Esophagus muscularis mucosa (tissue), 4 donors: ENCODE measurements around the gene RIN1. TPM values are rescaled to one million over a fixed set of nuclear protein-coding genes. Genes with fewer than 3 reads are reported as not detected.
"Not testable (repeated sequence)": the region's sequence is repeated elsewhere in the genome, so short reads cannot be mapped to it uniquely, and the experiment has no call there.

Experiments
- DNase-seq: peaks from one replicate; pipeline ENCODE4 v3.0.0-alpha.2; 2017; ENCODE audit errors: extremely low spot score
- H3K27ac ChIP-seq, 4 donors: fragments of 200-600 bp; sonication (generic); replicated peaks in 1 of 4; 1 replicate in 3 of 4; 2 replicates in 1 of 4; pipeline ENCODE4 v1.5.1; 2016 to 2019; ENCODE audit warnings: mild to moderate bottlenecking in 1 of 4
- H3K27me3 ChIP-seq, 4 donors: fragments of 200-600 bp; sonication (generic); one replicate each; pipeline versions ENCODE4 v1.5.1 to v1.6.0; 2016 to 2019
- H3K36me3 ChIP-seq, 4 donors: fragments of 200-600 bp; sonication (generic); one replicate each; pipeline ENCODE4 v1.5.1; 2016 to 2019
- H3K4me1 ChIP-seq, 4 donors: fragments of 200-600 bp; sonication (generic); one replicate each; pipeline ENCODE4 v1.5.1; 2016 to 2019
- H3K4me3 ChIP-seq, 4 donors: fragments of 200-600 bp; sonication (generic); 1 replicate in 2 of 4; 2 replicates in 2 of 4; pipeline ENCODE4 v1.5.1; 2016 to 2019; ENCODE audit warnings: mild to moderate bottlenecking in 4 of 4, moderate library complexity in 1 of 4
- H3K9me3 ChIP-seq, 4 donors: fragments of 200-600 bp; sonication (generic); 1 replicate in 3 of 4; 2 replicates in 1 of 4; pipeline ENCODE4 v1.5.1; 2016 to 2019
- EP300 ChIP-seq: sonication (generic); formaldehyde crosslinking; IDR thresholded peaks from one replicate; pipeline ENCODE4 v1.6.1; 2017; ENCODE audit warnings: antibody characterized with exemption
- POLR2A ChIP-seq: fragments of 450-650 bp; IDR thresholded peaks from one replicate; pipeline ENCODE4 v1.6.1; 2017; ENCODE audit warnings: antibody characterized with exemption, moderate library complexity, mild to moderate bottlenecking, low read depth
- POLR2AphosphoS5 ChIP-seq, 2 donors: sonication (generic); formaldehyde crosslinking; IDR thresholded peaks; one replicate each; pipeline ENCODE4 v1.6.1; 2017; ENCODE audit warnings: antibody characterized with exemption in 2 of 2
- WGBS: methylation state at CpG from one replicate; pipeline ENCODE4 v1.1.5; 2018; 5-methylcytosine and 5-hydroxymethylcytosine counted together
- intact Hi-C: fragments of 100-400 bp; cut with DNase I; formaldehyde crosslinking; loops from one replicate; pipeline ENCODE4 v1.15.1; 2023
- total RNA-seq, 4 donors: library from RNA; depleted of rRNA; stranded (reverse); fragments of >200 nt; gene quantifications; one replicate each; pipeline versions ENCODE4 v1.1.0 to v1.2.1, GENCODE V29; 2016
- TF ChIP-seq, protein P1 (sequence below), 3 experiments: fragments of 200-600 bp in 2 of 3; fragments of 450-650 bp in 1 of 3; sonication (generic) in 2 of 3; IDR thresholded peaks; one replicate each; pipeline ENCODE4 v1.5.1; 2017 to 2019; ENCODE audit warnings: antibody characterized with exemption in 3 of 3, mild to moderate bottlenecking in 2 of 3, moderate library complexity in 1 of 3

Gene RIN1
- total RNA-seq, 4 donors from 2014 or later, result 3.1 to 6.6 (median 4.5) TPM

DNA sequence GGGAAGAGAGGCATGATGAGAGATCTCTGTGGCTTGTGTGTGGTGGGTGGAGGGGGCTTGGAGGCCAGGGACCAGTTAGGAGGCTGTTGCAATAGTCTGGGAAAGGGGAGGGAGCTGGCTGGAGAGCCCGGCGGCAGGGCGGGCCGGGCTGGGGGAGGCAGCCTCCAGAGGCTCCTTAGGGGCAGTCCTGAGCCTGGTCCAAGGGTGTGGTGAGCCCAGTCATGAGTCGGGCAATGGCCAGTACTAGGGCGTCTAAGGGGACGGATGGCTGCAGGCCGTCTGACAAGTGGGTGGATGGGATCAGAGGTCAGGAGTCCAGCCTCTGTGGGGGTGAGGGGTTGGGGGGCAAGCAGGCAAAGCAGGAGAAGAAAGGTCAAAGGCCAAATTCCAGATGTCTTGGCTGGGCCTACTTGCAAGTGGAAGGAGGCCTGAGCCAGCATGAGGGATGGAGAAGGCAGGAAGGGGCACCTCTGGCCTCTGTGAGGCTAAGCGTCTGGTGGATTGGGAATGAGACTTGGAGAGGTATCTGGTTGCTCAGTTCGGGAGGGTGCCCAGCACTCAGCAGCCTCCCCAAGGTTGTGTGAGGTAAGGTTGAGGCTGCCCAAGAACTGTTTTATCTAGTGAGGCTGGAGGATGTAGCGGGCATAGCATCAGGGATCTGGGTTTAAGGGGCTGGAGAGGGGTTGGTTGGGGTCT, 13.4 kb downstream of the RIN1 start:
- peak overlapping the region in 2 of 4 donors; percentile 7 to 65 for H3K27ac ChIP-seq

GRCh38 chr11:66321606-66322005, 14.6 kb downstream of the RIN1 start:
- DNase-seq, result no peak
- Histone ChIP-seq H3K27ac (peak overlapping the region in 2 of 4 donors; percentile 7 to 65), H3K4me1 (peaks cover 28 to 52% (median 46%) of the 10 kb centered on the region in 4 donors), H3K27me3 (peaks cover 0 to 4% (median 0%) of the 10 kb centered on the region in 4 donors), H3K4me3 (no peak overlapping the region), H3K36me3 (no peaks in the 10 kb centered on the region), H3K9me3 (no peaks in the 10 kb centered on the region)
- TF ChIP-seq POLR2AphosphoS5 (IDR thresholded peaks at IDR 0.05) (peak in 1 of 2 donors; percentile 15), EP300 (no peak), POLR2A (no peak)
- intact Hi-C loops, result no loop called here
- WGBS, result 85% methylated on average over 2 of the region's 4 CpGs

More for the DNA sequence above, 13.4 kb downstream of the RIN1 start:
- intact Hi-C loops, result no loop called here
- TF ChIP-seq, protein P1, sequence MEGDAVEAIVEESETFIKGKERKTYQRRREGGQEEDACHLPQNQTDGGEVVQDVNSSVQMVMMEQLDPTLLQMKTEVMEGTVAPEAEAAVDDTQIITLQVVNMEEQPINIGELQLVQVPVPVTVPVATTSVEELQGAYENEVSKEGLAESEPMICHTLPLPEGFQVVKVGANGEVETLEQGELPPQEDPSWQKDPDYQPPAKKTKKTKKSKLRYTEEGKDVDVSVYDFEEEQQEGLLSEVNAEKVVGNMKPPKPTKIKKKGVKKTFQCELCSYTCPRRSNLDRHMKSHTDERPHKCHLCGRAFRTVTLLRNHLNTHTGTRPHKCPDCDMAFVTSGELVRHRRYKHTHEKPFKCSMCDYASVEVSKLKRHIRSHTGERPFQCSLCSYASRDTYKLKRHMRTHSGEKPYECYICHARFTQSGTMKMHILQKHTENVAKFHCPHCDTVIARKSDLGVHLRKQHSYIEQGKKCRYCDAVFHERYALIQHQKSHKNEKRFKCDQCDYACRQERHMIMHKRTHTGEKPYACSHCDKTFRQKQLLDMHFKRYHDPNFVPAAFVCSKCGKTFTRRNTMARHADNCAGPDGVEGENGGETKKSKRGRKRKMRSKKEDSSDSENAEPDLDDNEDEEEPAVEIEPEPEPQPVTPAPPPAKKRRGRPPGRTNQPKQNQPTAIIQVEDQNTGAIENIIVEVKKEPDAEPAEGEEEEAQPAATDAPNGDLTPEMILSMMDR (IDR thresholded peaks at IDR 0.05), result no peak
- TF ChIP-seq POLR2AphosphoS5 (IDR thresholded peaks at IDR 0.05), result peak; percentile 4 to 15
- no peak for TF ChIP-seq POLR2A
- TF ChIP-seq EP300, result no peak
- Histone ChIP-seq H3K4me3 (no peak overlapping the region), H3K9me3 (no peaks in the 10 kb centered on the region), H3K4me1 (peaks cover 29 to 51% (median 45%) of the 10 kb centered on the region in 4 donors), H3K27me3 (no peaks in the 10 kb centered on the region), H3K36me3 (no peaks in the 10 kb centered on the region)
- WGBS, result 54% methylated on average over 11 of the region's 11 CpGs
- no peak for DNase-seq

DNA sequence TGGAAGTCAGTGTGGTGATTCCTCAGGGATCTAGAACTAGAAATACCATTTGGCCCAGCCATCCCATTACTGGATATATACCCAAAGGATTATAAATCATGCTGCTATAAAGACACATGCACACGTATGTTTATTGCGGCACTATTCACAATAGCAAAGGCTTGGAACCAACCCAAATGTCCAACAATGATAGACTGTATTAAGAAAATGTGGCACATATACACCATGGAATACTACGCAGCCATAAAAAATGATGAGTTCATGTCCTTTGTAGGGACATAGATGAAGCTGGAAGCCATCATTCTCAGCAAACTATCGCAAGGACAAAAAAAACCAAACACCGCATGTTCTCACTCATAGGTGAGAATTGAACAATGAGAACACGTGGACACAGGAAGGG, 15.5 kb downstream of the RIN1 start:
- H3K36me3 ChIP-seq, H3K9me3 ChIP-seq, intact Hi-C loops, DNase-seq, H3K4me3 ChIP-seq, H3K27ac ChIP-seq, H3K27me3 ChIP-seq: not testable (repeated sequence)
- peaks cover 27 to 52% (median 47%) of the 10 kb centered on the region in 4 donors for H3K4me1 ChIP-seq
- 92% methylated on average over 6 of the region's 6 CpGs for WGBS

- 95% methylated on average over 2 of the region's 2 CpGs for WGBS
- H3K36me3 ChIP-seq, H3K27ac ChIP-seq, H3K27me3 ChIP-seq, H3K9me3 ChIP-seq, H3K4me3 ChIP-seq, intact Hi-C loops, DNase-seq: not testable (repeated sequence)
- peaks cover 27 to 53% (median 51%) of the 10 kb centered on the region in 4 donors for H3K4me1 ChIP-seq
Measured at GRCh38 chr11:66320289-66320688, 15.9 kb downstream of the RIN1 start.

DNA sequence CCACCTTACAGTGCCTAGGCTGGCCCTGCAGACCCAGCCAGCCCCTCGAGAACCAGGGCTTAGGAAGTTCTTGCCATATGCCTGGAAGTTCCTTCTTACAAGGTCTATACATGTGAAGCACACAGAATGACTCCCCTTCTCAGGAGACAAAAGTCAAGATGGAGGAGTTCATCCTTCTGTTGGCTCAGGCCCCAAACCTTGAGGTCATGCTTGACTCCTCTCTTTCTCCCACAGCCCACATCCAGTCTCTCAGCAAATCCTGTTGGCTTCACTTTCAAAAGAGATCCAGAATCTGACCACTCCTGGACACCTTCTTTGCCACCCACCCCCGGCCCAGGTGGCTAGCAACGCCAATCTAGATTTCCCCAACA, 17.6 kb downstream of the RIN1 start:
- H3K27me3 ChIP-seq, result peaks cover 0 to 8% (median 0%) of the 10 kb centered on the region in 4 donors
- no peak overlapping the region for H3K4me3 ChIP-seq
- DNase-seq, result no peak
- peaks cover 35 to 68% (median 66%) of the 10 kb centered on the region in 4 donors for H3K4me1 ChIP-seq
- intact Hi-C loops, result no loop called here
- H3K36me3 ChIP-seq, result no peaks in the 10 kb centered on the region
- 53% methylated on average over 2 of the region's 3 CpGs for WGBS
- H3K9me3 ChIP-seq, result no peaks in the 10 kb centered on the region
- H3K27ac ChIP-seq, result peak overlapping the region; percentile 50 to 89 (median 74)
- TF ChIP-seq, protein P1 (IDR thresholded peaks at IDR 0.05), result no peak
- TF ChIP-seq EP300 (no peak), POLR2AphosphoS5 (IDR thresholded peaks at IDR 0.05) (no peak), POLR2A (no peak)

DNA sequence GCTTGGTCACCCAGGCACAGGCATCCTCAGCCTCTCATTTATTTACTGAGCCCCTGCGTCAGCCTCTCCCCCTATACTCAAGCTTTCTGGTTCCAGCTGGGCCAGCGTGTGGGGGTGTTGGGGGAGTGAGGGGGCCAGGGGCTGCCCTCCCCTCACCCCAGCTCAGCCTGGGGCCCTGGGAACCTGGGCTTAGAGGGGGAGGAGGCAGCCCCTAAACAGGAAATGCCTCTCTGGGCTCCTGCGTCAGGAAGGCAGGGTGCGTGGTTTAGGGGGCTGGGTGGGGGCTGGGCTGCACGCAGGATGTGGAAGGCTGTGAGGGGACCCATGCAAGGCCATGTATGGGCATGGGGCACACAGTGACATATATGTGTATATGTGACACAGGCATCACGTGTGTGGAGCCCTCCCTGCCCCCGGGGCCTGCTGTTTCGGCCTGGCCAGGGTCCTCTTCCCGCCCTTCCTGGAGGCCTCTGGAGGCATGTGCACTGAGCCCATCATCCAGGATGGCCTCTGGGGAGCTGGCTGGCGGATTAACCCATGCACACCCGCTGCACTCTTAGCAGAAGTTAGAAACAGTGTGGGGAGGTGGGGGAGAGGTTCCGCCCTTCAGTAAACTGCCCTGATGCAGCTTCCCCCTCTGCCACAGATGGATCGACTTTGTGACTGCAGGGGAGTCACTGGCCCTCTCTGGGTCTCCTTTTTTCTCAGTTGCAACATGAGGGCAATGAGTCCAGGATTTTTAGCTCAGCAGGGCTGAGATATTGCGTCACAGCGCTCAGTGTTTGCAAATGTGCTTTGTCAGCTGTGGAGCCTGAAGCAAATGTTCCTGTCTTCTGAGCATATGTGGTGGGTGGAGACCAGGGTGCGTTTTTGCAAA, 18.3 kb downstream of the RIN1 start:
- H3K36me3 ChIP-seq, result no peaks in the 10 kb centered on the region
- intact Hi-C loops, result no loop called here
- WGBS, result 27% methylated on average over 9 of the region's 16 CpGs
- peaks cover 40 to 74% (median 72%) of the 10 kb centered on the region in 4 donors for H3K4me1 ChIP-seq
- no peaks in the 10 kb centered on the region for H3K9me3 ChIP-seq
- peaks cover 0 to 8% (median 0%) of the 10 kb centered on the region in 4 donors for H3K27me3 ChIP-seq
- DNase-seq, result no peak
- peak overlapping the region in 3 of 4 donors; percentile 59 to 75 (median 59) for H3K4me3 ChIP-seq
- TF ChIP-seq POLR2A (no peak), EP300 (no peak), POLR2AphosphoS5 (IDR thresholded peaks at IDR 0.05) (peak; percentile 32 to 53)
- H3K27ac ChIP-seq, result peak overlapping the region; percentile 83 to 95 (median 89)
